Type B pancreatic cell (in vitro differentiated cells): ENCODE measurements around the gene SLC22A3. TPM values are rescaled to one million over a fixed set of nuclear protein-coding genes. Genes with fewer than 3 reads are reported as not detected.

ENCODE experiments used
- DNase-seq: peaks from one replicate; pipeline ENCODE4 v3.0.0; 2021; ENCODE audit warnings: mixed read lengths; ENCODE audit not compliant: unreplicated experiment; ENCODE audit errors: extremely low spot score
- H3K27ac Mint-ChIP-seq: 2 replicates; pipeline ENCODE4 v1.8.0; 2021; ENCODE audit warnings: mild to moderate bottlenecking, mixed read lengths
- H3K27me3 Mint-ChIP-seq: 2 replicates; pipeline ENCODE4 v1.8.0; 2021; ENCODE audit warnings: mixed read lengths
- H3K36me3 Mint-ChIP-seq: 2 replicates; pipeline ENCODE4 v1.8.0; 2021; ENCODE audit warnings: mixed read lengths
- H3K4me1 Mint-ChIP-seq: one replicate; pipeline ENCODE4 v1.8.0; 2021; ENCODE audit warnings: mixed read lengths; ENCODE audit not compliant: unreplicated experiment
- H3K4me3 Mint-ChIP-seq: 2 replicates; pipeline ENCODE4 v1.8.0; 2021; ENCODE audit warnings: mild to moderate bottlenecking, mixed read lengths
- H3K9me3 Mint-ChIP-seq: 2 replicates; pipeline ENCODE4 v1.8.0; 2021; ENCODE audit warnings: mixed read lengths
- total RNA-seq: library from RNA; stranded (reverse); gene quantifications from 2 replicates; pipeline ENCODE4 v1.2.1, GENCODE V29; 2021; ENCODE audit warnings: low replicate concordance
- TF ChIP-seq, protein P1 (sequence below): fragments of 200-600 bp; sonication (generic); conservative IDR thresholded peaks from 2 replicates; pipeline ENCODE4 v1.5.0; 2021; ENCODE audit warnings: antibody characterized with exemption, mild to moderate bottlenecking

SLC22A3 gene
- total RNA-seq, 1 donor from 2014 or later: 0.87 TPM

DNA sequence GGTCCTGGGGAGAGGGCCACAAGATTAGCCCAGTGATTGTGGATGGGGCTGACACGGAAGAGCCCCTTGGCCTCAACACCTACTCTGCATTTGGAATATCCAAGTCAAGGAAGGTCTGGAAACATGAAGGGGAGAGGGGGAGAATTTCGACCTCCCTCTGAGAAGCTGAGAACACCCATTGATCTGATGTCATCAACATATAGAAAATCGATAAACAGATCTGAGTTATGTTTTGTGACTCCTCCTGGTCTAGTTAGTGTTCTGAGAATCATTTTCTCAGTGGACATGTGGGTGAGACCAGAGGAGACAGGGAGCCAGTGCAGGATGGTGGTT is 108.0 kb downstream of the SLC22A3 start:
- Mint-ChIP-seq H3K27ac (no peak overlapping the region), H3K4me1 (no peaks in the 10 kb centered on the region), H3K9me3 (no peaks in the 10 kb centered on the region), H3K36me3 (no peaks in the 10 kb centered on the region), H3K4me3 (no peak overlapping the region), H3K27me3 (peaks cover 3% of the 10 kb centered on the region)
- TF ChIP-seq, protein P1, sequence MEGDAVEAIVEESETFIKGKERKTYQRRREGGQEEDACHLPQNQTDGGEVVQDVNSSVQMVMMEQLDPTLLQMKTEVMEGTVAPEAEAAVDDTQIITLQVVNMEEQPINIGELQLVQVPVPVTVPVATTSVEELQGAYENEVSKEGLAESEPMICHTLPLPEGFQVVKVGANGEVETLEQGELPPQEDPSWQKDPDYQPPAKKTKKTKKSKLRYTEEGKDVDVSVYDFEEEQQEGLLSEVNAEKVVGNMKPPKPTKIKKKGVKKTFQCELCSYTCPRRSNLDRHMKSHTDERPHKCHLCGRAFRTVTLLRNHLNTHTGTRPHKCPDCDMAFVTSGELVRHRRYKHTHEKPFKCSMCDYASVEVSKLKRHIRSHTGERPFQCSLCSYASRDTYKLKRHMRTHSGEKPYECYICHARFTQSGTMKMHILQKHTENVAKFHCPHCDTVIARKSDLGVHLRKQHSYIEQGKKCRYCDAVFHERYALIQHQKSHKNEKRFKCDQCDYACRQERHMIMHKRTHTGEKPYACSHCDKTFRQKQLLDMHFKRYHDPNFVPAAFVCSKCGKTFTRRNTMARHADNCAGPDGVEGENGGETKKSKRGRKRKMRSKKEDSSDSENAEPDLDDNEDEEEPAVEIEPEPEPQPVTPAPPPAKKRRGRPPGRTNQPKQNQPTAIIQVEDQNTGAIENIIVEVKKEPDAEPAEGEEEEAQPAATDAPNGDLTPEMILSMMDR: peak; percentile 42
- DNase-seq: no peak

DNA sequence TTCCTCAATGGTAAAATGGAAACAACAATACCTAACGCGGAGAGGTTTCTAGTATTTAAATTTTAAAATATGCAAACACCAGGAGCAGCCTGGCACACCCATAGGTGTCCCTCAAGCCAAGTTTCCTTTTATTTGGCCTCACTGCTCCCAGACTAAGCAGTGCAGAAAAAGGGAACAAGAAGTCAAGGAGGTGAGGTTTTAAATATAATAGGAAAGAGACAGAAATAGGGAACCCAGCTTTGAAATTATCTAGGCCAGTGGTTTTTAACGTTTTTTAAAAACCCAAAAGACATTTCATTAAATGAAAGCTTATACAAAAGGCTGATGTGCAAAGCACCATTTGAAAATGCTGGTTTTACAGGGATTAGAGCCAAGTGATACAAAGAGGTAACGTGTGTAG is 109.6 kb downstream of the SLC22A3 start:
- Mint-ChIP-seq H3K4me3 (no peak overlapping the region), H3K36me3 (no peaks in the 10 kb centered on the region), H3K27me3 (peaks cover 6% of the 10 kb centered on the region), H3K4me1 (no peaks in the 10 kb centered on the region), H3K27ac (no peak overlapping the region), H3K9me3 (no peaks in the 10 kb centered on the region)
- TF ChIP-seq, protein P1: no peak
- no peak for DNase-seq

DNA sequence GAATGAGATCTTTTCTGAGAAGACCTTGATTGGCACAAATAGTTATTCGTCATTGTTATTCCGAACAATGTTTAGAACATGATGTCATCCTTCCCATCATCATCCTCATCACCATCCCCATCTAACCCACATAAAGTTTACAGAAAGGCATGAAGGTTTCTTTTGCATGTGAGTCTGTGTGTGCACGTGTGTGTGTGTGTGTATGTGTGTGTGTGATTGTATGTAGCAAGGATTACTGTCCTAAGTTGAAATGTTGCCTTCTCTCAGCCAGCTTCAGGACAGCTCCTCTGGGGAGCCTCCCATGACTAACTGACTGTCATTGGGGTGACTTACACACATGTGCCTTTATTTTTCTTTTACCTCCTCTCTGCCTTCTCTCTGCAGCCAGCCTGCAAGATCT is 113.5 kb downstream of the SLC22A3 start:
- TF ChIP-seq, protein P1: no peak
- Mint-ChIP-seq H3K9me3 (no peaks in the 10 kb centered on the region), H3K27ac (no peak overlapping the region), H3K4me1 (no peaks in the 10 kb centered on the region), H3K4me3 (no peak overlapping the region), H3K27me3 (peaks cover 4% of the 10 kb centered on the region), H3K36me3 (no peaks in the 10 kb centered on the region)
- DNase-seq: no peak

DNA sequence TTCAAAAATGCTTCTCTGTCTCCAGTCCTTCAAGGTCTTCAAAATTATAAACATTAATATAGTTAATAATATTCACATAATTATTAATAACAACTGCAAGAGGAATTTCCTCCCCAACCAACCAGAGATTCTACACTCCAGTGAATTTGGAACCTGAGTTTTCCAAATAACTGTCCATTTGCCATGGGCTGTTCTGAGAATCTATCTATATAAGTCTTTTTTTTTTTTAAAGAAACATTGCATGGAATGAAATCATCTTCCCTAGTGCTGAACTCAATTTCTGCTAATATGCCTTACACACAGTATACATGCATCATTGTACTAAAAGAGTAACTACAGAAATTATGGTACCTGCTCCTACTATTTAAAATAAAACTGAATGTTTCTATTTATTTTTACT is 113.9 kb downstream of the SLC22A3 start:
- peaks cover 4% of the 10 kb centered on the region for H3K27me3 Mint-ChIP-seq
- H3K9me3 Mint-ChIP-seq: no peaks in the 10 kb centered on the region
- no peaks in the 10 kb centered on the region for H3K36me3 Mint-ChIP-seq
- H3K4me1 Mint-ChIP-seq: no peaks in the 10 kb centered on the region
- no peak overlapping the region for H3K4me3 Mint-ChIP-seq
- DNase-seq: no peak
- TF ChIP-seq, protein P1: no peak
- H3K27ac Mint-ChIP-seq: no peak overlapping the region

DNA sequence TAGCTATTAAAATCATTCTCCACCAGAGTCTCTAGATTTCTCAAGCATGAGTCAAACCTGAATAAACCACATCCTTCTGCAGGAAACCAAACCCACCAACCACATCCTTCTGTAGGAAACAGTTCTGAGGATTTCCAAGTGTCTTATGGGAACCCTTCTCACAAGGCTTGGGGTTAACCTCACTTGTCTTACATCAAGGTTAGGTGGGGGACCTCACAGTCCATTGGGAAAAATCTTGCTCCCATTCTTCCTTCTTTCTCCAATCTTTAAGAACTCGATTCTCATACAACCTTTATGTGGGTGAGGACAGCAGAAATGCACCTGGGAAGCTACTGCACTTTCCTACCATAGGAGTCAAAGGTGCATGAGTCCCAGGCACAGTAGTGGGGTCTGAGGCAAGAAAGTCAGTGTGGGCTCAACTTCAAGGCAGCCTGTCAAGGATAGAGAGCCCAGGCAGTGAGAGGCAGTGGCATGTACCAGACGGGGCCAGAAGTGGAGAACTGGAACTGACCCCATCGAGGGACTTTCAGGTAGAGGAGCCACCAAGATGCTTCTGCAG is 114.5 kb downstream of the SLC22A3 start:
- H3K36me3 Mint-ChIP-seq: no peaks in the 10 kb centered on the region
- no peak overlapping the region for H3K4me3 Mint-ChIP-seq
- no peak for DNase-seq
- H3K9me3 Mint-ChIP-seq: no peaks in the 10 kb centered on the region
- H3K27me3 Mint-ChIP-seq: peaks cover 4% of the 10 kb centered on the region
- no peaks in the 10 kb centered on the region for H3K4me1 Mint-ChIP-seq
- TF ChIP-seq, protein P1: no peak
- no peak overlapping the region for H3K27ac Mint-ChIP-seq

DNA sequence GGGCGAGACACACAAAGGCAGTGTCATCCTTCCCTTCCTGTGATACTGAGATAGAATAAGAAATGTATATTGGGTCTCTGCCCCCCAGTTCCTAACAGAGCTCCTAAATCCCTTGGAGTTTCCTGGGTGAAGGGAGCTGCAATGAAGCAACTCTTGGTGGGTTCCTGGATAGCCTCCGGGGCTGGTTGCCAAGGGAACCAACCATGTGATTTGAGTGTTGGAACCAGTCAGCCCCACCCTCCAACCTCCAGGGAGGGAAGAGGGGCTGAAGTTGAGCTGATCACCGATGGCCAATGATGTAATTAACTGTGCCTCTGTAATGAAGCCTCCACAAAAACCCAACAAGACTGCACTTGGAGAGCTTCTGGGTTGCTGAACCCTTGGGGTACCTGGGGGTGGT is 116.6 kb downstream of the SLC22A3 start:
- Mint-ChIP-seq H3K36me3 (no peaks in the 10 kb centered on the region), H3K4me3 (no peak overlapping the region), H3K4me1 (no peaks in the 10 kb centered on the region), H3K9me3 (no peaks in the 10 kb centered on the region), H3K27ac (no peak overlapping the region), H3K27me3 (peaks cover 4% of the 10 kb centered on the region)
- TF ChIP-seq, protein P1: no peak
- DNase-seq: no peak
